Measurements from ENCODE around the gene AKAP5.
A peak's percentile ranks its signal among the peaks of the same experiment; 100 is the strongest.

Gene AKAP5

GRCh38 chr14:64465191-64465822, at the start of gene AKAP5:
Gene AKAP5, plus strand, starts transcription at chr14:64465499. Its CDS starts 2,896 bp downstream, at chr14:64468395.
- Histone ChIP-seq H3K9me3 (ENCODE audit: low read length) (no peaks in the 10 kb centered on the region), H3K79me2 (ENCODE audit: insufficient read depth, low read length) (no peaks in the 10 kb centered on the region), H3K27ac (ENCODE audit: low read depth, low read length, poor library complexity, severe bottlenecking) (peak within 1 kb of the TSS; percentile 3), H3K9me2 (ENCODE audit: low read depth, low read length) (no peaks in the 10 kb centered on the region), H3K27me3 (ENCODE audit: insufficient read depth, low read length) (no peaks in the 10 kb centered on the region), H3F3A (ENCODE audit: insufficient read depth, low read length) (no peaks in the 10 kb centered on the region), H3K4me2 (ENCODE audit: low read length) (peak within 1 kb of the TSS; percentile 95), H3K9ac (ENCODE audit: low read length) (peak within 1 kb of the TSS; percentile 79), H3K4me3 (ENCODE audit: low read depth, low read length, poor library complexity, severe bottlenecking) (peak within 1 kb of the TSS; percentile 70), H4K20me1 (ENCODE audit: insufficient read depth, low read length) (no peaks in the 10 kb centered on the region), H2AFZ (ENCODE audit: low read length) (no peak within 1 kb of the TSS), H3K4me1 (ENCODE audit: insufficient read depth, low read length, severe bottlenecking) (peaks cover 31% of the 10 kb centered on the region), H3K36me3 (ENCODE audit: insufficient read depth, low read length) (peaks cover 12% of the 10 kb centered on the region; the same call in 1 of the 2 replicates)
- 0 out of 2 replicates have a peak, but pooled peaks have one; percentile 6 for TF ChIP-seq CTCF (IDR thresholded peaks at IDR 0.05; ENCODE audit: low read length)
- no peak for TF ChIP-seq EZH2 (IDR thresholded peaks at IDR 0.05; ENCODE audit: borderline replicate concordance, low read length)

- no peak overlapping the region for H3K27ac ChIP-seq (ENCODE audit: low read depth, low read length, poor library complexity, severe bottlenecking)
- H3K79me2 ChIP-seq (ENCODE audit: insufficient read depth, low read length) = no peaks in the 10 kb centered on the region
- H3K9me3 ChIP-seq (ENCODE audit: low read length) = no peaks in the 10 kb centered on the region
- H3K4me3 ChIP-seq (ENCODE audit: low read depth, low read length, poor library complexity, severe bottlenecking) = no peak overlapping the region
- no peak overlapping the region for H3K9ac ChIP-seq (ENCODE audit: low read length)
- H4K20me1 ChIP-seq (ENCODE audit: insufficient read depth, low read length) = no peaks in the 10 kb centered on the region
- H3K4me2 ChIP-seq (ENCODE audit: low read length) = no peak overlapping the region
- no peaks in the 10 kb centered on the region for H3K4me1 ChIP-seq (ENCODE audit: insufficient read depth, low read length, severe bottlenecking)
- TF ChIP-seq EZH2 (IDR thresholded peaks at IDR 0.05; ENCODE audit: borderline replicate concordance, low read length) = no peak
- no peak for TF ChIP-seq CTCF (IDR thresholded peaks at IDR 0.05; ENCODE audit: low read length)
- H3K36me3 ChIP-seq (ENCODE audit: insufficient read depth, low read length) = peaks cover 87% of the 10 kb centered on the region
- H3K9me2 ChIP-seq (ENCODE audit: low read depth, low read length) = no peaks in the 10 kb centered on the region
- H2AFZ ChIP-seq (ENCODE audit: low read length) = no peak overlapping the region
- no peaks in the 10 kb centered on the region for H3F3A ChIP-seq (ENCODE audit: insufficient read depth, low read length)
- no peaks in the 10 kb centered on the region for H3K27me3 ChIP-seq (ENCODE audit: insufficient read depth, low read length)
Measured at GRCh38 chr14:64416348-64416932, 48.9 kb upstream of the AKAP5 start.

GRCh38 chr14:64417055-64417770, 48.1 kb upstream of the AKAP5 start:
- H3K9me3 ChIP-seq (ENCODE audit: low read length) = no peaks in the 10 kb centered on the region
- TF ChIP-seq CTCF (IDR thresholded peaks at IDR 0.05; ENCODE audit: low read length) (no peak), EZH2 (IDR thresholded peaks at IDR 0.05; ENCODE audit: borderline replicate concordance, low read length) (no peak)
- H3K4me1 ChIP-seq (ENCODE audit: insufficient read depth, low read length, severe bottlenecking) = no peaks in the 10 kb centered on the region
- peaks cover 86% of the 10 kb centered on the region for H3K36me3 ChIP-seq (ENCODE audit: insufficient read depth, low read length)
- H3K79me2 ChIP-seq (ENCODE audit: insufficient read depth, low read length) = no peaks in the 10 kb centered on the region
- no peak overlapping the region for H3K27ac ChIP-seq (ENCODE audit: low read depth, low read length, poor library complexity, severe bottlenecking)
- no peaks in the 10 kb centered on the region for H3K9me2 ChIP-seq (ENCODE audit: low read depth, low read length)
- H3K27me3 ChIP-seq (ENCODE audit: insufficient read depth, low read length) = no peaks in the 10 kb centered on the region
- H3F3A ChIP-seq (ENCODE audit: insufficient read depth, low read length) = no peaks in the 10 kb centered on the region
- no peaks in the 10 kb centered on the region for H4K20me1 ChIP-seq (ENCODE audit: insufficient read depth, low read length)
- H3K4me2 ChIP-seq (ENCODE audit: low read length) = no peak overlapping the region
- no peak overlapping the region for H3K4me3 ChIP-seq (ENCODE audit: low read depth, low read length, poor library complexity, severe bottlenecking)
- no peak overlapping the region for H3K9ac ChIP-seq (ENCODE audit: low read length)
- no peak overlapping the region for H2AFZ ChIP-seq (ENCODE audit: low read length)

Measured in OCI-LY1 (cell line).